NOMO-1 treated with dmso at 0.1 percent for 144 hours (cell line): Measurements from ENCODE around the gene NUMB.

Source experiments
- DNase-seq: peaks from one replicate; lab custom pipeline; 2025; ENCODE audit not compliant: unreplicated experiment; lab: John Stamatoyannopoulos, UW

The NUMB gene

GRCh38 chr14:73293782-73294781 is 164.3 kb downstream of the NUMB start:
- DNase-seq: no peak

DNA sequence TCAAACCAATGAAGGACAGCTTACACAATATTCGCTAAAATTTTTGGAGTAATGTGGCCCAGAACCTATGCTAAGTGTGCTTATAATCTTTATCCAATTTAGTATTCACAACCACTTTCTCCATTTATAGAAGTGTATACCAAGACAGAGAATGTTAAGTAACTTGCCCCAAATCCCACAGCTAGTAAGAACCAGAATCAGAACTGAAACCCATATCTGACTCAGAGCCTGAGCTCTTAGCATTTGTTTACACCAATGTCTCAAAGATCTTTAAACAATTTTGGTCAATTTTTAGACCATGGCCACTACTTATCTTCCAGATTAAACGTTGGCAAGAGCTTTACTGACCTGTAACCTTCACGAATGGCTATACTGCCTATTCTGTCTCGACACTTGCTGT is 168.1 kb downstream of the NUMB start:
- DNase-seq: no peak

DNA sequence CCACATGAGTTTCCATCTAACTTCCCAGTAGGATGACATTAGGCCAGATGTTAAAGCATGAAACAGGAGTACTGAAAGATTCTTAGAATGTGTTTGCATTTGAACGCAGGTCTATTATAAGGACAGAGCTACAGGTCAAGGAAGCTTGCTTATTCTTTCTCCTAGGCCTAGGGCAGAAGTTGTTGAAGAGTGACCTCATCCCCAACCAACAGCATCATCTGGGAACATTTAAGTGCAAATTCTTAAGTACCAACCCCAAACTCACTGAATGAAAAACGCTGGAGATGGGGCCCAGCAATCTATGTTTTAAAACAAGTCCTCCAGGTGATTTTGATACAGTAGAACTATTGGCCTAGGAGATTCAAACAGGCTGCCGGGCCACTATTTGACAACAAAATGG is 168.6 kb downstream of the NUMB start:
- no peak for DNase-seq

GRCh38 chr14:73289308-73289707 is 169.0 kb downstream of the NUMB start:
- DNase-seq: no peak

DNA sequence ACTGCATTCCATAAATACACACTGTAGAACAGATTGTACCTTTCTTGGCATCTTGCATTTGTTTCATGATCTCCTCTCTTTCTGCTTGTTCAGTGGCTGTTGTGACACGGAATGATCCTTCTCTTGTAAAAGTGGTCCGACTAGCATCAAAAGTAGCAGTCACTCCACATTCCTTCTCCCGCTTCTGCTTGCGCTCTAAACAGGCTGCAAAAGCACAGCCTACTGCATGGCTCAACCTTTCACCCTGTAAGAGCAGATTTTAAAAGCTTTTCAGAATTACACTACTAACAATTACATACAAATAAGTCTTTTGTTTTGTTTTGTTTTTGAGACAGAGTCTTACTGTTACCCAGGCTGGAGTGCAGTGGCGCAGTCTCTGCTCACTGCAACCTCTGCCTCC is 171.3 kb downstream of the NUMB start:
- no peak for DNase-seq

GRCh38 chr14:73286598-73286997 is 171.7 kb downstream of the NUMB start:
- no peak for DNase-seq

DNA sequence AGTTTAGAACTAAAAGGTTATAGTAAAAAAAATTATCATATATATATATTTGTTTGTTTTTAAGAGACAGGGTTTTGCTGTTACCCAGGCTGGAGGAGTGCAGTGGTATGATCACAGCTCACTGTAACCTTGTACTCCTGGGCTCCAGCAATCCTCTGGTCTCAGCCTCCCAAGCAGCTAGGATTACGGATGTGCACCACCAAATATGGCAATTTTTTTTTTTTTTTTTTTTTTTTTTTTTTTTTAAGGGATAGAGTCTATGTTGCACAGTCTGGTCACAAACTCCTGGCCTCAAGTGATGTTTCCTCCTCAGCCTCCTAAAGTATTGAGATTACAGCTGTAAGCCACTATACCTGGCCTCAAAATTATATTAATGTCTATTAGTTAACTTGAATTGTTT is 172.4 kb downstream of the NUMB start:
- DNase-seq: no peak

- DNase-seq: no peak
Observed at GRCh38 chr14:73283608-73284379, 174.6 kb downstream of the NUMB start.

DNA sequence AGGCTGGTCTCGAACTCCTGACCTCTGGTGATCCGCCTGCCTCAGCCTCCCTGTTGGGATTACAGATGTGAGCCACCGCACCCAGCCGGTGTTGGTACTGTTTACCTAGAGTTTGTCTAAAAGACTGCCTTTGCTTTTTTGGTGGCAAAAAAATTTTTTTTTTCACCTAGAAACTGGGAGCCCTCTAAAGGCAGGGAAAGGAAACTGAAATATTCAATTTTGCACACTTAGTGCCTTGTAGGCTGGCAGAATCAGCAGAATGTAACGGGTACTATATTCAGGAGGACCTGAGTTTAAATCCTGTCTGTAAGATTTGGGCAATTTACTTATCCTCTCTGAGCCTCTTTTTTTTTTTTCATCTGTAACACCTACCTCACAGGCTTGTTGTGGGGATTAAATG is 177.4 kb downstream of the NUMB start:
- no peak for DNase-seq

DNA sequence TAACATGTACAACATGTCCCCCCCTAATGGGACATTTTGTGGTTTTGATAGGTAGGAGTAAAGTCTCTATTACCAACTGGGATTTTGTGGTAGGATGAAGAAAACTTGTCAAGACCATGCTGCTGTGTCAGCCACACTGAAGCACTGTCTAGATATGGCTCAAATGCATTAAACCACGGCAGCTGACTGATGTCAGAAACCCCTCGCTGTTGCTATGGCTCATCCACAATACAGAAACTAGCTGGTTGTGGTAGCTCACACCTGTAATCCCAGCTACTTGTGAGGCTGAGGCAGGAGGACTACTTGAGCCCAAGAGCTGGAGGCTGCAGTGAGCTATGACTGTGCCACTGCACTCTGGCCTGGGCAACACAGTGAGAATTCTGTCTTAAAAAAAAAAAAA is 181.0 kb downstream of the NUMB start:
- no peak for DNase-seq

- DNase-seq: no peak
Observed at GRCh38 chr14:73276836-73277235, 181.5 kb downstream of the NUMB start.

DNA sequence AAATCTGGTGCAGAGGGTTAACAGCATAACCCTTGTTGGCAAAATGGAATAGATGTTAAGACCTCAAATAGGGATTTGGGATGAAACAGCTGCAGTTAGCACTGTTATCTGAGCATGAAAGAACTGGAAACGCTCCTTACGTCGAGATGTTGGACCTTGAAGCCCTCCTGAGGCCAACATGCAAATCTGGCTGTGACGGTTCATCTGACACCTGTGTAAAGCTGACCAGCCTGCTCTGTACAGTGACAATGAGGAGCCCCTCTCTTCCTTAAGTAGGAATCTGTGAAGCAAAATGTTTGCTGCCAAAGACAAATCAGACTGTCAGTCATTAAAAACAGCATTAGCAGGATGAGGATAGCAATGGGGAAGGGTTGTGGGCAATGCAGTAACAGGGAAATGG is 184.5 kb downstream of the NUMB start:
- DNase-seq: no peak

DNA sequence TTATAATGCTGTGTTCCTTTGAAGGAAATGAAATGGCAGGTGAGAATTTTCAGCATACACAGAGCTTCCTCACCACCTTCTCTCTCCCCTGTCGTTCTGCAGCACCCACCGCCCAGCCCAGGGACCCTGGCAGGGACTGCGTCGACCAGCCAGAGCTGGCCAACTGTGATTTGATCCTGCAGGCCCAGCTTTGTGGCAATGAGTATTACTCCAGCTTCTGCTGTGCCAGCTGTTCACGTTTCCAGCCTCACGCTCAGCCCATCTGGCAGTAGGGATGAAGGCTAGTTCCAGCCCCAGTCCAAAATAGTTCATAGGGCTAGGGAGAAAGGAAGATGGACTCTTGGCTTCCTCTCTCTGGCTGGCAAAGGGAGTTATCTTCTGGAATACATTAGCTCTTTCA is 186.0 kb downstream of the NUMB start:
- DNase-seq: no peak

DNA sequence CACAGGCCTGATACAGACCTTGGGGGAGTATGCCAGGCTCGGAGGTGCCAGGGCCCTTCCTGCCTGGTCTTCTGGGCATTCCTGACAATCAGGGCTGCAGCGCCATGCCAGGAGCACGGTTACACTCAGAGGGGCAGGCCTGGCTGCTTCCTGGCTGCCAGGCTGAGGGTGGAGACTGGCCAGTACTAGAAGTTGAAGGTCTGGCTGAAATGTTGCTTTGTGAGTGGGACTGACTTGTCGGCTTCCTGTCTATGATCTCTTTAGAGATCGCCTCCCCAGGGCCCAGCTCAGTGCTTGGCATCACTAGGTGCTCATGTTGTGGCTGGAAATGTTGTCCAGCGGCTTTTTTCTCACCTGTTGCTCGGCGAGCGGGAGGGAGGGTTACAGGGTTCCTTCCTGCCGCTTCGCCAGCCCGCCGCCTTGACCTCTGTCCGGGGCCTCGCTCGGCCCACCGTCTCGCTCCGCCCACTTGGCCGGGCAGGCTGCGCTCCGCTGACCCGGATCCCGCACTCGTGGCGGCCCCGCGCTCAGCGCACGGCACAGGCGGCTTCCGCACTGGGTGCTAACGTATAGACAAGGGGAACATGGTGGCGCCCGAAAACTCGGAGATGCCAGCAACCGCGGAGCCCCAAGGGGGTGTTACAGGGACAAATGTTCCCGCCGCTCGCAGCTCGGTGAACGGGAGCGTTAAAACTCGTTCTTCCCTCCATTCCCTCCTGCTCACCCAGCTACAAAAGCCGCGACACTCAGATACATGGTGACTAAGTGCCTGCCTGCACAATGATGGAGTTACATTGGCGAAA is 188.4 kb downstream of the NUMB start:
- DNase-seq: no peak

DNA sequence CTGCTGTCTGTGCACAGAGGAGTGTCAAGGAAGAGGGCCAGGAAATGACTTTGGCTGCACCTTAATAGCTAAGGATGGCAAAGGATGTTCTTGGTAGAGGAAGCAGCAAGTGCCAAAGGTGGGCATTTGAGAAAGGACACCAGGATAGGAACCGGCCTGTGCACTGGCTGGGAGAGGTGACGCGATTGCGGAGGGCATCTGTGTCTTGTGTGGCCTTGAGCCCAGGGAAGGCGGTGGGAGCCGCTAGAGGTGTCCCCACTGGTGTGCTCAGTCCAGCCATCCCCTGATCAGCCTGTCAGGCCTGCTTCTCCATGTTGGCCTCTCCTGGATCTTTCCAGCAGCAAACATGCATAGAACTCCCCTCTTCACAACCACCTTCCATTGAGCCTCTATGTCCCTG is 190.9 kb downstream of the NUMB start:
- DNase-seq: no peak

DNA sequence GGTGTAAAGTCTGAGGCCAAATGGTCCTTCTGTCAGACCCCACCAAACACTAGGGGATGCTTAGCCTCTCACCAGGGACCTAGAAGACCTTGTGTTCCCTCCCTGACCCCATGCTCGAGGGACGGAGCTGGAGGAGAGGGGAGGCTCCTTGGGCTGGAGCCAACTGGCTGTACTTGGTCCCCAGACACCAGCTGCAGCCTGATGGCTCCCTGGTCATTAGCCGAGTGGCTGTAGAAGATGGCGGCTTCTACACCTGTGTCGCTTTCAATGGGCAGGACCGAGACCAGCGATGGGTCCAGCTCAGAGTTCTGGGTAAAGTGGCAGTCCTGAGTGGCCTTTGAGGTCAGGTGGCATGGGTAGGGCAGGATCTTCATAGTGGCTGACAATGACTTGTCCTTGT is 192.0 kb downstream of the NUMB start:
- DNase-seq: no peak

GRCh38 chr14:73265721-73266046 is 192.7 kb downstream of the NUMB start:
- no peak for DNase-seq

GRCh38 chr14:73264885-73265720 is 193.2 kb downstream of the NUMB start:
- DNase-seq: no peak

- no peak for DNase-seq
Observed at GRCh38 chr14:73264080-73264884, 194.1 kb downstream of the NUMB start.

- DNase-seq: no peak
Observed at GRCh38 chr14:73263606-73264005, 194.7 kb downstream of the NUMB start.
